NCI-H2107 (cell line): ENCODE measurements around the gene MMS22L.
A peak's percentile ranks its signal among the peaks of the same experiment; 100 is the strongest.

Experiments used
- DNase-seq: peaks from one replicate; lab custom pipeline; 2025; lab: John Stamatoyannopoulos, UW

Gene MMS22L

GRCh38 chr6:97138581-97138980 is 144.4 kb downstream of the MMS22L start:
- no peak for DNase-seq

DNA sequence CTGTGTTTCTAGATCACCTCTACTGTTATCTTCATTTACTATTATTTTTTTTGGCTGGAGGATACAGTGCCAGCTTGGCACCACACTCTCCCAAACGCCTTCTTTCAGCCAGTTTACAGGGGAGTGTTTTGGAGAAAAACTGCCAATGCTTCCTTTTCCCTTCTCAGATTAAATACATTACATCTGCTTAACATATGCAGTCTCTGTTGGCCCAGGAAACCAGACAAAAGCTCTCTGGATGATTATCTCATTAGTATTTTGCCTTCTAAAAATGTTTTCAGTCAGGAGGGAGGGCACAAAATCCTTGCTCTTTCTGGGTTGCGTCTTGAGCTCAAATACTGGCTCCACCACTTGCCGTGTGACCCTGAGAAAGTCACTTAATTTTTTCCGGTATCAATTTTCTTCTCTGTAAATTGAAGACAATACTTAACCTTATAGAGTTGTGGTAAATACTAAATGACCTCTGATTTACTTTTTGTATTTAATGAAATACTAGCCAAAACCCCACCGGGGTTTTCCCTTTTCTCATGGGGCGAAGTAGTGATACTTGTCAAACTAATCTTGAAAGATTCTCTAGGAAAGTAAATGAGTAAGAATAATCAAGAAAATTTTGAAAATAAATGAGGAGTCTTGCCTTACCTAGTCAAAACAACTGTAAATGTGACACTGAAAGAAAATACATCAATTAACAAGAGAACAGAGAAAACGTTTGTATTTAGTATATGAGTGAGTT is 146.2 kb downstream of the MMS22L start:
- no peak for DNase-seq

GRCh38 chr6:97133067-97133466 is 149.9 kb downstream of the MMS22L start:
- peak; percentile 2 for DNase-seq

- DNase-seq: no peak
Measured at GRCh38 chr6:97129106-97129505, 153.9 kb downstream of the MMS22L start.

GRCh38 chr6:97128507-97128906 is 154.5 kb downstream of the MMS22L start:
- DNase-seq: no peak

DNA sequence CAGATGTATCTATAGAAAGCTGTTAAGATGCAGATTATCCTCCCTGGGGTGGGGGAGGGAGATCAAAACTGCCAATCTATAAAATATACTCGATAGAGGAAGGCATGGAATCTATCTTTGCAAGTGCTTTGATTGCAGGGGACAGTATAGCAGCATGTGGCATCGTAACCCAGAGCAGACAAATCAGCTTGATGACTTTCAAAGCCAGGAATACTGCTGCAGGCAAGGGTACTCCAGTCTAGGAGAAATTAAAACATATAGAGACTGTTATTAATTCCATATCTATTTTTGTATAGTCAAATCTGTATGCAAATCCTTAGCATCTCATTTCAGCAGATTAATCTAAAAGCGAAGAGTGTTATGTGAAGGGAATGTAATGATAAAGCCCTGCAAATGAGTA is 159.4 kb downstream of the MMS22L start:
- no peak for DNase-seq

DNA sequence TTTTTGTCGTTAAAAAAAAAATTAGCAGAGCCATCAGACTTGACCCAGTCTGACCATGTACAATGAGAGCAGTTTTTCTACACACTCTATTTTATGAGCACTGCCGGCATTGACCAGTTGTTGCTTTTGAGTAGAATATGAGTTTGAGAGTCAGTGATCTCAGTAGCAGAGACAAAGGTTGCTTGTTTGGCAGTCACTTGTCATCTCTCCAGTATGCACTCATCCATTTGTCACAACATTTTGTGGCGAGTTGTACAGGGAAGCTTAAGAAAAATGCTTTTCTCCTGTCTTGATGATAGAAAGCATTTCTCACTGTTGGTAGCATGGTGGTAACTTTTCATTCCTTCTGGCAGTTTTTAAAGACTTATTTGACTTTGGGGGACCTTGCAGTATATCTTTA is 159.9 kb downstream of the MMS22L start:
- no peak for DNase-seq

DNA sequence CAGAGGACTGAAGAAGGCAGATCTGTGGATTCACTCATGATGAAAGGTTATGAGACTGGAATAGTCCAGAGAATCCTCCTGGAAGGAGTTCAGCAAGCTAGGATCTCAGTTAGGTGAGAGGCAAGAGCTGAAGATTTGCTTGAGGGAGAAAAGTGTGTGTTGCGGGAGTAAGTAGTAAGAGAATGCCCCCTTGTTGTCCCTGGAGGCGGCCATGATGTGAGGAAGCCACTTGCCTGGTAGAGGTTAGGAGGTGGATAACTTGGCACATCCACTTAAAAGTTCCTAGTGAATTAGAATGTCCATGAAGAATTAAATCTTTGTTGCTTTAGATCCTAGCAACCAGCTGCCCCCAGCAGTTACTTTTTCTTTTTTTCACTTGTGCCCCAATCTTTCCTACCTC is 162.5 kb downstream of the MMS22L start:
- DNase-seq: no peak

DNA sequence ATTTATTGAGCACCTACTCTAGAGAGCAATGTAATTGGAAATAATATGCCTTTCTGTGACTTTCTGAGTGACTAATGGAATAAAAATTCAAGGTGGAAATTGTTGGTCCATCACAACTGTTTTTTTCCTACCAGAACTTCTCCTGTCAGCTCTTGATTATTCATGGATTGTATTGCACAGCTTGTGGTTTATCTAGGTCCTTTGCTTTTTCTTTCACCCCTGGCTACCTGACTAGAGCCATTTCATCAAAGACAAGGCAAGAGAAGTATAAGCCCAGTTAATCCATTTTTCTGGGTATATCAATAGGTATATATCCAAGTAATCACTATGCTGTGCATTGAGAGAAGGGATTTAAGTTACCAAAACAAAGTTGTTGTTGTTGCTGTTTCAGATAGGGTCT is 168.4 kb downstream of the MMS22L start:
- DNase-seq: no peak

DNA sequence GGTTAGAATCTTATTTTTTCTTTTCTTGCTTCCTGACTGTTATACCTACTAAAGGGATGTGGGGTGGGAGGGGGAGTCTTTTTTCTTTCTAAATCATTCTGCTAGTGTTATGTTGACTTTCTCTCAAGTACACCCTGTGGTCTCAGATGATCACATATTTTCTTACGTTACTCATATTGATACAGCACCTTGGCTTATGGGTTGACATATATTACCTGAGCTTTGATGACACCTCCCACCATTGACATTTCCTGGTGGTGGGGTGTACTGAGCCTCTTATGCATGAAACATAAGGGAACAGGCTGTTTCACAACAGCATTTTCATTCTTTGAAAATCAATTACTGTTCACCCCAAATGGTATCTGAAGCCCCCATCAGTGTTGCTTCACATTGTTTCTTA is 169.8 kb downstream of the MMS22L start:
- no peak for DNase-seq

DNA sequence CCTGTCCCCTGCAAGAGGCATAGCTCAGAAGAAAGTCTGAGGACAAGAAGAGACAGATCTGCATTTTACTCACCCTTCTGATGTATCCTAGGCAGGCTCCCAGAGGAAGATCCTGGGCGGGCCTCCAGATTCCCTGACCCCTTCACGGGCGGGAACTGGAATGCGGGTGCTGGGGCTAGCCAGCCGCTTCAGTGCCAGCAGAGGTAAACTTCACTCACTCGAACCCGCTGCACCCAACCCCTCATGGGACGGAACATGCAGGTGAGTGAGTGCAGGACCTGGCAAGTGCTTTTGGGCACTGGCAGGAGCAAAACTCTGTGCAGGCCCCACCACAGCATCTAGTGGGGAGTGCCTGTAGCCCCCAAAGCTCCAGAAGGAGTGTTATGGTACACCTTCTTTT is 171.8 kb downstream of the MMS22L start:
- no peak for DNase-seq

- DNase-seq: no peak
Measured at GRCh38 chr6:97110626-97111025, 172.4 kb downstream of the MMS22L start.

DNA sequence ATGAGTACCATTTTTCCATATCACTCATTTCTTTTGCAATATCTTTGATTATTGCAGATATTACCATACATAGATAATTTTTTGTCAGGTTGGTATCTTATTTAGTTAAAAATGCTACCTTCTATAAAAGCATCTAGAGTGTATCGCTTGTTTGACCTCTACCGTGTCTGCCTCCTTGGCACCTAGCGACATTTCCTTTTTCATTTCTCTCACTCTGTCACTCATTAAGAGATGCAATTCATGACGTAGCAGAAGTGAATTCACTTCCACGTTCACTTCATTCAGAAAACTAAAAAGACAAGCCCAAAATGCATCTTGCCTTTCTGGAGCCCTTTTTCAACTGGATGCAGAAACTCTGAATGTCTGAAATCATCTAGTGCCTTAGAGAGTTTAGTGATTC is 172.9 kb downstream of the MMS22L start:
- DNase-seq: no peak

DNA sequence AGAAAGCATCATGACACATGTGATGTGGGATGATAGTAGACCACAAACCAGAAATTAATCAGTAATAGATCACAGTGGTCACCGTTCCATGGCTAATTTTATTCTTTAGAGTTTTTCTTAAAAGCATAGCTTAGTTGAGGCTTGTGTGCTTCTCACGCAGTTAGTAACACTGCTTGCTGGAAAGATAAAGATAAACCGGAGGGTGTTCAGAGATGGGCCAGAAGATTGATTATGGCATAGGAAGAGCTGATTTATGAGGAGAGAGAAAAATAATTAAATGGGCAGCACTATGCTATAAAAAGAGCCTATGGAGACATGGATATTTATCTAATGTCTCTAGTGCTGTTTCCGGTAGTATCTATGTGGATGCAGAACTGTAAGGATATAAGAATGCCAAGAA is 173.6 kb downstream of the MMS22L start:
- no peak for DNase-seq

DNA sequence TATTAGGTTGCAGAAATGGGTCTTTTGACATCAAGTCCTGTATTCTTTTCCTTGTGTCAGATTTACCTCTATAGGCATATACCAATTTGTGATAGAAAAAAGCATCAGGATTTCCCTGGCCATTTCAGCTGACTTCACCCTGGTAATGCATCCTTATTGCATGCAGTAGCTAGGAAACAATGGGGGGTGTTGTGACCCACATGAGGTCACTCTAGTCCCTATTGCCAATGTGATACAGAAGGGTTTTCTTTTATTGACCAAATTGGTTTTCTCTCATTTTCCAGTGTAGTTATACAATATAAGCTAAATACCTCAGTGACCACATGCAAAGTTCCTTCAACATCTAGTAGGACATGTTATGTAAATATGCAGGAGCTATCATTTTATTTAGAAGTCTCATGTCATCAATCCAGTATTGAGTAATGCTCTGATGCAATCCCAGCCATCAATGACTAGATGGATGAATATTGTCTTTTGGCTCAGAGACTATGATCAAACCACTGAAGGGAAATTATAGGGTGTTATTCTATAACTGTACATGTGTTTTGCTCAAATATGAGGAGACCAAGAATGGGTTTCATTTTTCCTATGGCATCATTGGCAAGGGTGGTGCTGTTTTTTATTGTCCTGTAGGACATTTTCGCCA is 180.7 kb downstream of the MMS22L start:
- DNase-seq: no peak

GRCh38 chr6:97100696-97101095 is 182.3 kb downstream of the MMS22L start:
- DNase-seq: no peak

GRCh38 chr6:97097068-97098047 is 185.7 kb downstream of the MMS22L start:
- DNase-seq: no peak

- DNase-seq: no peak
Measured at GRCh38 chr6:97095311-97095850, 187.6 kb downstream of the MMS22L start.

GRCh38 chr6:97094376-97094775 is 188.6 kb downstream of the MMS22L start:
- DNase-seq: no peak

DNA sequence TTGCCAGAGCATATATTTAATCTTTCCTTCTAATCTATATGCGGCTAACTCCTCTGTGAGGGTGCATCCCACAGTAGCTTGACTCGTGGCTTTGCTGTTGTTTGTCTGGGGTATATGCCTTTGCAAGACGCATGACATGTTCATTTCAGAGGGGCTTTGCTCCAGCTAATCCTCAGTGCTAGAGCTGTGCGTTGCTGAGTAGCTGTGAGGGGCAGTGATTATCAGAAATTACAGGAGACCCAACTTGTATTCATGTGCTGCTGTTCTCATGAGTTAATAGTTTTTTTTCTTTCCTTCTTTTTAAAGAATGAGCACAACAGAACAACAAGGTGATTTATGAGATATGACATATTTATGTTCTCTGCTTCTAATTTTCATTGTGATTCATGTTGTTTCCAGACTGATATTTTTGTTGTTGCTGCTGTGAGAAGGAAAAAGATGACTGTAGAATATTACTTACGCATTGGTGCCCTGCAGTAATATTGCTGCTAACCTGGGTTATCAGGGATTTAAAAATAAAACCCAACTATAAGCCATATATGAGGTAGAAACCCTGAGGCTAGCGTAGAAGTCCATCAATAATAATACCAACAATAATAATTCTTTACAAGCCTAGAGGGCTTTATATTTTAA is 190.2 kb downstream of the MMS22L start:
- DNase-seq: no peak
